GM18861 (cell line): ENCODE data around the gene KRT16.
"Not testable (repeated sequence)": the region's sequence is repeated elsewhere in the genome, so short reads cannot be mapped to it uniquely, and the experiment has no call there.

ENCODE experiments used
- ATAC-seq: cut with Tn5 transposase; IDR thresholded peaks from one replicate; pipeline ENCODE4 v1.9.1; 2021; ENCODE audit not compliant: unreplicated experiment

Gene KRT16

DNA sequence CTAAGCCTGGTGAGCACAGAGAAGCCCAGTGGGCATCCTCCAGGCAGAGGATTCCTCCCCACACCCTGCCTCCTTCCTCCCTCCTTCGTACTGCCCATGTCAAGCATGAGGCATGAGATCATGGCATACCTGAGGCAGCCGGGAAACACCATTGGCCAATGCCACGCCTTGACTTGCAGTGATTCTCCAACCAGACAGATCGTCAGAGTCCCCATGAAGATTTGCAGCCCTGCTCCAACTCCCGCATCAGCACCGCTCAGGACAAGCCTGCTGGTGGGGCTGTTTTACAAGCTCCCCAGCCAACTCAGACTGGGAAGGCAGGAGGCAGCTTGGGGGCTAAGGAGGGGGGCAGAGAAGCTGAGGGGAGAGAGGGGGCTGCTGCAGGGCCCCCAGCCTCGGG, 2.9 kb upstream of the KRT16 start:
- ATAC-seq: no peak

DNA sequence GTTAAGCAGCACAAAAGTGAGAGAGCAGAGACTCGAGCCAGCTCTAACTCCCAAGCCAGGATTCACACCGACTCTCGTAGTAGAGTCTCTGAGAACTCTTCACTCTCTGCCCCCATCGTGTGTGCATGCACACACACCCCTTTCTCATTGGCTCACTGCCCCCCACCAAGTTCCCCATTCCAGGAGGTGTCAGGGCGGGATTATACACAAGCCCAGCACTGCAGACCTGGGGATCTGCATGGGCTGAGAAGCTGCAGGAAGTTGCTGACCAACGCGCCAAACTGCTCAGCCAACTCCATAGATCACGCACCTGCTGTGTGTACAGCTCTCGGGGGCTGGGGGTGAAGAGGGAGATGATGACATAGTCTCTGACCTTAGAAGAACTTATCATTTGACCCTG, 2.2 kb upstream of the KRT16 start:
- ATAC-seq: not testable (repeated sequence)

DNA sequence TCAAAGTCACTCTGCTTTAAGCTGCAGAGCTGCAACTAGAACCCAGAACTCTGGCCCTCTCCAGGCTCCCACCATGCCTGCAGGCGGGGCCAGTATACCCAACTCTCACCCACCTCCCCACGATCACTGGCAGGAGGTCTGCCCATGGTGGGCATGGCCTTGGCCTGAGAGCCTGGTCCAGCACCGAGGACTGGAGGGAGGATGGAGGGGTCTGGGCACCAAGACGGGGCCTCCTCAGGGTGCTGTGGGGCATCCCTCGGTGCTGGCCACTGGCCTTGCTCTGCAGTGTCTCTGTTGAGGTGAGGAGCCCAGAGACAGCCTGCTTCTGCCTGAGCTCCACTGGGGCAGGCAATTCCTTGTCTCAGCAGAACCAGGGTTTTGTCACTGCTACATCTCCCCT, 1.5 kb upstream of the KRT16 start:
- ATAC-seq: no peak

DNA sequence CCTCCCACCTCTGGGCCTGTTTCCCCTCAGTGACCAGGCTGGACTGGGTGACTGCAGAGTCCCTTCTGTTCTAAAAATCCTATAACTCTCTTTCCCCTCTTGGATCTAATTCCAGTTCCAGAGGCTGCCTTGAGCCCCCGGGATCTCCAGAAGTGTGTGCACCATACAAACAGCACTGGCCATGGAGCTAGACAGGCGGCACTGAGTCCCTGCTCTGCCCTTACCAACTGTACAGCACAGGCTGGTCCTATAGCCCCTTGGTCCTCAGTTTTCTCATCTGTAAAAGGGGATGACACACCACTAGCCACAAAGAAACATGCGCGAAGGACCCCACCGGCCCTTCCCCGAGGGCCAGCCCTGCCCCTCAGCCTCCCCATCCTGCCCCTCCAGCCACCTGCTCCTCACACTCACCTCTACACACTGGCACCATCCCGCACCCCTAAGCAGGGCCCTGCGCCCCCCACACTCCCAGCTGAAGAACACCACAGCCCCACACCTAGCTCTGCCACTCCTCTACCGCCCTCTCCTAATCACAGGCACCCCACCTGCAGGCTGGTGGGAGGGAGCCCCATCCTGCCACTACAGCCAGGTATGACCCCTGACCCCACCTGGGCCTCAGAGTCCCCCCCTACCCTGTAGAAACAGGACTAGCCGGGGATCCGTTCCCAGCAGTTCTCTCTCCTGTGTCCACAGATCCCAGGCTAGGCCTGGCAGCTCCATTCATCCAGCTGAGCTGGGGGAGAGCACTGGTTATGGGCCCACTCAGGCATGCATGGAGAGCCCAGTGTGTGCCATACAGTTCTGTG, 913 bp upstream of the KRT16 start:
- no peak for ATAC-seq

DNA sequence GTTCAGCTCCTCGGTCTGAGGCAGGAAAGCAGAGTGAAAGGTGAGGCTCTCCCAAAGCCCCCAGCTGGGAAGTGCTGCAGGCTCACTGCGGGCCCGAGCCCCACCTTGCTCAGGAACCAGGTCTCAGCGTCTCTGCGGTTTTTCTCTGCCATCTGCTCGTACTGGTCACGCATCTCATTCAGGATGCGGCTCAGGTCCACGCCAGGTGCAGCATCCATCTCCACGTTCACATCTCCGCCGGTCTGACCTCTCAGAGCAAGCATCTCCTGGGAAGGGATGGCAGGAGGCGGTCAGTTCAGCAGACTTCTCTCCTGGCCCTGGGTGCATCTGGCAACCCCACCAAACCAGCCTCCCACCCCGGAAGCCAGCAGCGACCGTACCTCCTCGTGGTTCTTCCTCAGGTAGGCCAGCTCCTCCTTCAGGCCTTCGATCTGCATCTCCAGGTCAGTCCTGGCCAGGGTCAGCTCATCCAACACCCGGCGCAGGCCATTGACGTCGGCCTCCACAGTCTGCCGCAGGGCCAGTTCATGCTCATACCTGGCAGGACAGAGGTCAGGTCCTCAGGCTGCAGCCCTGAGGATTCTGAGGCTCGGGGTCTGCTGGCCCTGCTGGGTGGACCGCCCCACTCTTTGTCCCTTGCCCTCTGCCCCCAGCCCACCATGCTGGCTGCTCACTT, 1.5 kb downstream of the KRT16 start:
- no peak for ATAC-seq

DNA sequence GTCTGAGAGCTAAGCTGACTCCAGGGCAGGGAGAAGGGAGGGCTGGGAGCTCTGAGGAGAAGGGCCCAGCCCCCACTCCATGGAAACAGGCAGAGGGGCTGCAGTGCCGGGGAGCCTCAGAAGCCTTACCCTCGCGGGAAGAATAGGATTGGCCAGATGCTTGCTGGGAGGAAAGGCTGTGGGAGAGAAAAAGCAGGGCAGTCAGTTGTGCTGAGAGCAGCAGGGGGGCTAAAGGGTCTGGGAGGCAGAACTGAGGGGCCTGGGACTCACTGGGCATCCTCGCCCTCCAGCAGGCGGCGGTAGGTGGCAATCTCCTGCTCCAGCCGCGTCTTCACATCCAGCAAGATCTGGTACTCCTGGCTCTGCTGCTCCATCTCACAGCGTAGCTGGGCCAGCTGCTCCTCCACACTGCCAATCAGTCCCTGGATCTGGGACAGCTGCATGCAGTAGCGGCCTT, 2.5 kb downstream of the KRT16 start:
- ATAC-seq: not testable (repeated sequence)

DNA sequence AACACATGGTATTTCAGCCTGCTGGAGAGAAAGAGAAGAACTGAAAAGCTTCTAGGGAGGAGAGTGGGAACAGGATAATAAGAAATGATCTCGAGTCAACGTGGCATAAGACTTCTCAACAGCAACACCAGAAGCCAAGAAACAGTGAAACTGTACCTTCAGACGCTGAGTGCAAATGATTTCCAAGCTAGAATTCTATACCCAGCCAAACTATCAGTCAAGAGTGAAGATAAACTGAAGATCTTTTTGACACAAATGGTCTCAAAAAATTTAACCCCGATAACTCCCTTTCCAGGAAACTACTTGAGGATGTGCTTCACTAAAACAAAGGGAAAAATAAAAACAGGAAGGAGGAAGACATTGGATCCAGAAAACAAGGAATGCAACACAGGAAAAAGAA, 5.6 kb downstream of the KRT16 start:
- ATAC-seq: not testable (repeated sequence)

DNA sequence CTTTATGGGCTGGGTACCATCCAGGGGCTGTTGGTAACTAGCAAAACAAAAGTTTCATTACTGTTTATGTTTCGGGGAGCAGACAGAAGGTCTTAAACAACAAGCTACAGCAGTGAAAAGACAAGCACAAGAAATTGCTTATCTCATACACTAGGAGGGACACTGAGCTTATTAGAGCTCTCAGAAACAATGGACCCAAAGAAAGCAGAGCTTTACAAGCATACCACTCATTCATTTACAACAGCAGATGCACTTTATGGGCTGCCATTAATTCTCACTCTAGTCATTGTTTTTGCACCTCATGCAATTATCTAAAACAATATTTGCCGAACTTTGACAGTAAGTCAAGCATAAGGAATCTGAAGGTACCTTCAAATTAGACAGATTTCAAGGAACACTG, 10.0 kb downstream of the KRT16 start:
- no peak for ATAC-seq

DNA sequence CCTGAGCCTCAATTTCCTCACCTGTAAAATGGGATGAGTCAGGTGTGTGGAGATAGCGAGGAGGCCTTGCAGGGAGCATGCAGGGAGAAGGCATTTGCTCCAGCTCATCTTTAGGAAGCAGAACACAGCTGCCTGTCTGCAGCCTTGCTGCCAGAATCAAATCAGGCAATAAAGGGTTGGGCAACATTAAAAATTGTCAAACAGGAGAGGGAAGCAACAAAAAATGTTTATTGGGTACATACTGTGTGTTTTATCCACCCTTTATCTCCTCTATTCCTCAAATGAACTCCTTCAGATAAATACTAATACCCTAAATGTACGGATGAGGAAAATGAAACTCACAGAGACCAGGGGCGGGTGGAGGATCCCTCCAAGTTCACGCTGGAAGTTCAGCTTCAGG, 12.2 kb downstream of the KRT16 start:
- ATAC-seq: no peak

DNA sequence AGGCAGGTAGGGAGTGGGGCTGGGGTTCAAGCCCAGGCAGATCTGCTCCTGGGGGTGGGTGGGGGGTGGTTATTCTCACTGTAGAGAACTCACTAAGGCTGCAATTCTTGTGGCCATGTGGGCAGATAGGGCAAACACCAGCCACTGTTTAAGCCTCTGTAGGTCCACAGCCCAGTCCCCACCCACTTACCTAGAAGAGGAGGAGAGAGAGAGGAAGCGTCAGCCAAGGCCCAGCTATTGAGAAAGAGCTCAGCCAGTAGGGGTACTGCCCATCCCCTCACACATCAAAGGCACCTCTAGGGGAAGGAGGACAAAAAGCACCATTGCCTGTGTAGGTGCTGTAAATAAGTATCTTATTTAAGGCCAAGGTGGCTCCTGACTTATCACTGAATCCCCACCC, 12.9 kb downstream of the KRT16 start:
- no peak for ATAC-seq

DNA sequence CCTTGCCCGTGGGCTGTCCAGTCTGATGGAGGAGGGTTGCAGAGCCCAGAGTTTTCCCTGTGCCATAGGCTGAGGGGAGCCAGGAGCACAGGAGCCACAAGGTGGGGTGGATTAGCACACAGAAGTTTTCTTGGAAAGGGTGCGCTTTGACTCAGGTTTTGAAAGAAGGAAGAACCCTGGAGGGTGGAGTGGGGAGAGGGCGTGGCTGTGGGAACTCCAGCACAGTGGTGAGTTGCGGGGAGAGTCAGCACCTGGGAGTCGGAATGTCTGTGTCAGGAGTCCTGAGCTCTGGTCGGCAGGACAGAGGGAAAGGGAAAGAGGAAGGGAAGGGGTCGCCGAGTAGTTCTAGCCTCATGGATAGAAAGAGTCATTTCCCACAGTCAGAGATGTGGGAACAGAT, 17.0 kb downstream of the KRT16 start:
- no peak for ATAC-seq

DNA sequence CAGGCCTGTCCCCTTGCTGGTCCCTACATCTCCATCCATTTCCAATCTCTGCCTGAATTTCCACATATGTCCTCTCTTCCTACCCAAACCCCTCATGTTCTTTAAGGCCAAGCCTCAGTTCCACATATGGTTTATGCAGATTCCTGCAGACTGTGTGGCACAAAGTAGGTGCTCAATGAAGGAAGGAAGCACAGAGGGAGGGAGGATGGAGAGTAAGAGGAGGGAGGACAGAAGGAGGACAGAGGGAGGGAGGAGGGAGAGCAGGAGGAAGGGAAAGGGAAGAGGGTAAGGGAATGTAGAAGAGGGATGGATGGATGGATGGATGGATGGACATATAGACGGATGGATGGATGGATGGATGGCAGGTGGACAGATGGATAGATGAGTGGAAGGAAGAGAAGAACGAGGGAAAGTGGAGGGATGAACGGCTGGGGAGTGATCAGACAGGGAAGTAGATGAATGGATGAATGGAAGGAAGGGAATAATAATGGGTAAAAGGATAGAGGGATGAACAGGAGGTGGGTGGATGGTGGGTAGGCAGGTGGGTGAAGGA, 18.1 kb downstream of the KRT16 start:
- no peak for ATAC-seq

DNA sequence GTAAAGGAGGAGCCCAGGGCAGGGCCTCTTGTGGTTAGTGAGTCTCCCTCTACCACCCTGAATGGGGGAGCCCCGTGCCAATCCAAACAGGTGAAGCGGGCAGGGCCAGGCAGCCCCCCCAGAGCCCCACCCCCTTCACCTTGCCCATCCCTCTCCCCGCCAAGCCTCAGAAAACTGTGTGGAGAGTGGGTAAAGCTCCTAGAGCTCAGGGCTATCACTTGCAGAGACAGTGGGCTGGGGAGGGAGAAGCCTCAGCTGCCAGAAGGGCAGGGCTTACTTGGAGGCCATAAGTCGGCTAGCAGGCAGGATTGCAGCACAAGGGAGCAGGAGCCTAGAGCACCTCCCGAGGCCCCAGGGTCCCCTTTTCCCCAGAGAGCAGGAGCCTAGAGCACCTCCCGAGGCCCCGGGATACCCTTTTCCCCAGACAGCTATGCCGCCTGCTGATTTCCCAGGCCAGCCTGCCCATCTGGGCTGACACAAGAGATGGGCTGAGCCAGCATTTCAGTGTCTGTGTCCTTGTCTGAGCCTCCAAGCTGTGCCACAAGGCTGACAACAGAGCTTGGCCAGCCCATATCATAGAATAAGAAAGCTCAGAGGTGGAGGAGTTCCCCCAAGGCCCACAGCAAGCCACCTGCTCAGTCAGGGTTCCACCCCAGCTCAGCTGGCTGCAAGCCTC, 19.1 kb downstream of the KRT16 start:
- ATAC-seq: no peak

DNA sequence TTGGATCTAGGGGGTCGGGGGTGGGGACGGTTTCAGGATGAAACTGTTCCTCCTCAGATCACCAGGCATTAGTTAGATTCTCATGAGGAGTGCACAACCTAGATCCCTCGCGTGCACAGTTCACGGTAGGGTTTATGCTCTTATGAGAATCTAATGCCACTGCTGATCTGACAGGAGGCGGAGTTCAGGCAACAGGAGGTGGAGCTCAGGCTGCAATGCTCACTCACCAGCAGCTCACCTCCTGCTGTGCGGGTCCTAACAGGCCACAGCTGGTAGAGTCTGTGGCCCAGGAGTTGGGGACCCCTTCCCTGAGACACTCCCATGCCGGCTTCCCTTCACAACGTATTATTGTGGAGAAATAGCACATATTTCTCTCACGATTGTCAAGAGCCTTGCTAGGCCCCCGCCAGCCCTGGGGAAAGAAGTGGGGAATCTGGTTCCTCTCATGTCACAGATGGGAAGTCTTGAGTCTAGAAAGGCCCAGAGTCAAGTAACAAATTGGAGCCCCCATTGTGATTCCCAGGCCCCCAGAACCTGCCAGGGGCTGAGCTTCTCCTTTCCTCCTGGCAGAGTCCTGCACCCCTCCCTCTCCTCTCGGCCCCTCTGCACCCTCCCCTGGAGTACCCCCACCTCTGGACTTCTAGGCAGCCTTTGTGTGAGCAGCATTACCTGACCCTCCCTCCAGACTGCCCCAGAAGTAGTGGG, 19.8 kb downstream of the KRT16 start:
- ATAC-seq: no peak

DNA sequence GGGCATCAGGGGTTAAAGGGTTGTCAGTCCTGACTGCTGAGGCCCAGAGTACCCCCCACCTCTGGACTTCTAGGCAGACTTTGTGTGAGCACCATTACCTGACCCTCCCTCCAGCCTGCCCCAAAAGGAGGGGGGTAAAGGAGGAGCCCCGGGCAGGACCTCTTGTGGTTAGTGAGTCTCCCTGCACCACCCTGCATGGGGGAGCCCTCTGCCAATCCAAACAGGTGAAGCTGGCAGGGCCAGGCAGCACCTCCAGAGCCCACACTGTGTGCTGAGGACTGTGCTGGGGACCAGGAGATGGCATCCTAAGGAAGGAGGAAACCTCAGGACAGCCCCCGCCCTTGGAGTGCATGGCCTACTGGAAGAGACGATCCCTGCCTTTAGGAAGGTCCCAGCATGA, 23.3 kb downstream of the KRT16 start:
- no peak for ATAC-seq

DNA sequence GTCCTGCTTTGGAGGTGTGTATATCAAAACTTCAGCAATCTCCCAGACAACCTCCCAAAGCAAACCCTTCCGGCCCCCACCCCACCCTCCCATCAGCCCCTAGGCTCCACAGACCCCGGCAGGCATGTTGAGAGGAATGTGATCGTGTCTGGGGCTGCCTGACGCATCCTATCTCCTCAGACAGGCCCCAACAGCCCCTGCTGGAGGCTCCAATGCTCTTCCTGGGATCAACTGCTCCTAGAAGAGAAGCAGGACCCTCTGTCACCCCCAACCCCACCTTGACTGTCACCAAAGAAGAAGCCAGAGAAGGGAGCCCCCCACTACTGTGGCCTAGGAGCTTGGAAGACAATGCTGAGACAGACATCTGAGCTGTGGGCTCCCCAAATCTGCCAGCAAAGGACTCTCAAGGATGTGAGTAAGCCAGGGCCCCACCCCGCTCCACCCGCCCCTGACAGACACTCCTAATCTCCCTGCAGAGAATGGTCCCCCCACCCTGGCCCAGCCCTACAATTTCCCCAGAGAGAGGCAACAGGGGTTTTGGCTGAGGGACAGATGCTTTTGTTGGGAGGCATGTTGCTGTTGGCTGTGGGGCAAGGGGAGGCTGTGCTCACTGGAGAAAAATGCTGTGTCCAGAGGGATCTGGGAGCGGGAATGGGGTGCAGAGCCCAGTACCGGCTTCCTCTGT, 24.3 kb downstream of the KRT16 start:
- no peak for ATAC-seq

DNA sequence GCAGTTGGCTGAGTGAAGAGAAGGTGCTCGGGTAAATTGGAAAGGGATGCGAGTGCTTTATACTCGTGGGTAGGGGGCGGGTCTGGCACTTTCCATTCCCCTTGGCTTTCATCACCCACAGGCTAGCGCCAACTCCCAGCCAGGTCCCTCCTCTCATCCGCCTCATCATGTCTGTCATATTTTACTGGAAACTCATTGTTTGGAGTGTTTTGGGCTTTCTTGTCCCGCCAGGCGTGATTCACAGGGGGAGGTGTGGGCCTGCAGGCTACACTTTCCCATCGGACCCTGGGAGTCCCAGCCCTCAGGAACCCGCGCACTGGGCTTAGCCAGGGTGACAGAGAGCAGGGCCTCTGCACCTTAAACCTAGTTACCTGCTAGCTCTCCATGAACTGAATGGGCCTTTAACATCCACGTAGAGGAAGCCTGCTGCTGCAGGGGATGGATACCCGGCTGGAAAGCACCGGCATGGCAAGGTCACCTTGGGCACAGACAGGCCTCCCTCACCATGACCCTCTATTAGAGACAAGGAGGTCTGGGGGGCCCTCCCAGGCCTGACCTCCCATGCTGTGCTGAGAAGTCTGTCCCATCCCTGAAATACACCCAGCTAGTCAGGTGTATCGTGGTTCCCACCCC, 25.6 kb downstream of the KRT16 start, which contains the start of gene KRT14:
TSS of gene KRT14 (minus strand) at position 33 of the 633 bp plus-strand sequence. CDS start 61 bp downstream, outside the sequence.
- ATAC-seq: no peak

DNA sequence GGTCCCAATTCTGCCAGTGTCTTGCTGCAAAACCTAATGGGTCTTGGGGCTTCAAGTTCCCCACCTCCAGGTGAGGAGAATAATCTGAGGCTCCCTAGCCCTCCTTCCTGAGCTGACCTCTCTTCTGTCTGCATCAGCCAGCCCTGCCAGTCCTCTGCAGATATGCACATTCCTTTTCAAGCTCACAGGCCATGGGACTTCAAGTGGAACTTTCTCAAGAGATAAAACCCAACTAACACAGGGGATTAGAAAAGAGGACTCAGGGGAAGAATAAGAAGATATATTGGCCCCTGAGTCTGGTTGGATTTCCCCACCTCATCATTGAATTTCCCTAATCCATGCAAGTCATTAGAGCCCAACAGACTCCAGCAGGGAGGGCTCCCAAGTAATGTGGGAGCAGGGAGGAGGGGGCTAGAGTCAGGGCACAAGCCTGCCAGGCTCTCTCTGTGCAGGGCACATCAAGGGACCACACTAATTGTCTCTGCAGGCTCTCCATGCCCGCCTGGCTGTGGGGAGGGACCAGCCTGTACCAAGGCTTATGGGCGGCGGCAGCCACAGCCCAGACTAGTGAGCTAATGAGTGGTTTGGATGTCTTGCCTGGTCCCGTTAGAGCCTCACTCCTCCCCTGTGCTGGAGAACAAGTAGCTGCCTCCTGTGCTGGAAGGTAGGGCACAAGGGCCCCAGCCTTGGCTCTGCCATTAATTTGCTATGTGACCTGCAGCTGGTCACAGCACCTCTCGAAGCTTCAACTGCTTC, 27.1 kb downstream of the KRT16 start:
- ATAC-seq: no peak

DNA sequence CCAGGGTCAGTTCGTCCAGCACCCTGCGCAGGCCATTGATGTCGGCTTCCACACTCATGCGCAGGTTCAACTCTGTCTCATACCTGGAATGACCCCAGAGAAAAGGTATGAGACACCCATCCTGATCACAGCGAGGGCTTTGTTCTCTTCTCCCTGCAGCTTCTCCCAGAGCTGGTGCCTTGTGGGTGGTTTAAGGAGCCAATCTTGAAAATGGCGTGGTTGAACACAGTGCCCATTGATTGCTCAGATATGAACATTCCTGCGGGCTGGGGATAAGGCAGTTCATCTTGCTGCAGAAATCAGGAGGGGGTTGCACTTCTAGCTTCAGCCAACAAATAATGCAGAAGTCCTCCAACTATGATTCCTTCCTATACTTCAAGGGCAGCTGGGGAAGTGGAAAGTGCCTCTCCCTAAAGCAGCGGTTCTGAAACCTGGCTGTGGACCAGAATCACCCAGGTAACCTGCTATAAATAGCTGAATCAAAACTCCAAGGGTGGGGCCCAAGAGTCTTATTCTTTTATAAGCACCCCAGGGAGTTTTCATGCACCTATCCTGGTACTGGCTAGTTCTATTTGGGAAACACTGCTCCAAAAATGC, 28.1 kb downstream of the KRT16 start:
- not testable (repeated sequence) for ATAC-seq
